Measurements from ENCODE around the gene PRKN. TPM values are rescaled to one million over a fixed set of nuclear protein-coding genes. Genes with fewer than 3 reads are reported as not detected.

Gene PRKN
- polyA plus RNA-seq, 1 donor from 2014 or later, result 1.2 TPM

DNA sequence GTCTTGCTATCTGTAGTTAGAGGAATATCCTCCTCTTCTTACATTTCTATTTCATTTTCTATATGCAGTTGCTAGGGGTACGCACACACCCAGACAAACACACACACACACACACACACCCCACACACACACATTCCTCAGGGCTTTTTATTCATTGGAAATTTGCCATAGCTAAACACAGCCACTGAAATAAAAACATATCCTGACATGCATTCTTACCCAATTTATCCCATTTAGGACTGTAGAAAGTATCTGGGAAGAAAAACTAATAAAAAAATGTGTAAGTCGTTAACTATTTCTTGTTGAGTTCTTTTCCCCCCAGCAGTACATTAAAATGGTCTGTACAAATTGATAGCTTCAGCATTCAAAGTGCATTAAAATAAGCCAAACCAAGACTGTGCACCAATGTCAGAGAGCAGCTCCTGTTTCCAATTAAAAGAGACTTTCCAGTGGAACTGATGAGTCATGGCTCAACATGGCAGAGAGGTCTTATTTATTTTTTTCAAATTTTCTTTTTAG lies 1095.8 kb downstream of the PRKN start:
- H3F3A ChIP-seq (ENCODE audit: insufficient read depth, low read length, poor library complexity, severe bottlenecking), result no peaks in the 10 kb centered on the region
- no peaks in the 10 kb centered on the region for H3K9me2 ChIP-seq (ENCODE audit: insufficient read depth, low read length)
- no peak overlapping the region for H3K9ac ChIP-seq (ENCODE audit: low read length)
- no peaks in the 10 kb centered on the region for H4K20me1 ChIP-seq (ENCODE audit: insufficient read depth)
- no peak overlapping the region for H2AFZ ChIP-seq (ENCODE audit: low read depth, low read length)
- no peak overlapping the region for H3K27ac ChIP-seq (ENCODE audit: low read length)
- H3K9me3 ChIP-seq (ENCODE audit: low read length), result no peaks in the 10 kb centered on the region
- no peaks in the 10 kb centered on the region for H3K79me2 ChIP-seq (replicated peaks; ENCODE audit: insufficient read depth, low read length)
- no peak overlapping the region for H3K4me3 ChIP-seq (ENCODE audit: low read length)
- H3K27me3 ChIP-seq (ENCODE audit: insufficient read depth, low read depth, low read length), result no peaks in the 10 kb centered on the region
- TF ChIP-seq EP300 (conservative IDR thresholded peaks at IDR 0.05; ENCODE audit: poor library complexity, severe bottlenecking) (no peak), TAF1 (IDR thresholded peaks at IDR 0.05; ENCODE audit: low read depth) (no peak), POLR2AphosphoS5 (IDR thresholded peaks at IDR 0.05) (no peak), REST (IDR thresholded peaks at IDR 0.05; ENCODE audit: borderline replicate concordance) (no peak), MXI1 (conservative IDR thresholded peaks at IDR 0.05; ENCODE audit: poor library complexity, severe bottlenecking) (no peak), RAD21 (conservative IDR thresholded peaks at IDR 0.05) (no peak), EZH2 (IDR thresholded peaks at IDR 0.05; ENCODE audit: borderline replicate concordance, insufficient read depth, low read length, poor library complexity, severe bottlenecking) (no peak), SMC3 (conservative IDR thresholded peaks at IDR 0.05; ENCODE audit: poor library complexity) (no peak)
- TF ChIP-seq, protein P1, sequence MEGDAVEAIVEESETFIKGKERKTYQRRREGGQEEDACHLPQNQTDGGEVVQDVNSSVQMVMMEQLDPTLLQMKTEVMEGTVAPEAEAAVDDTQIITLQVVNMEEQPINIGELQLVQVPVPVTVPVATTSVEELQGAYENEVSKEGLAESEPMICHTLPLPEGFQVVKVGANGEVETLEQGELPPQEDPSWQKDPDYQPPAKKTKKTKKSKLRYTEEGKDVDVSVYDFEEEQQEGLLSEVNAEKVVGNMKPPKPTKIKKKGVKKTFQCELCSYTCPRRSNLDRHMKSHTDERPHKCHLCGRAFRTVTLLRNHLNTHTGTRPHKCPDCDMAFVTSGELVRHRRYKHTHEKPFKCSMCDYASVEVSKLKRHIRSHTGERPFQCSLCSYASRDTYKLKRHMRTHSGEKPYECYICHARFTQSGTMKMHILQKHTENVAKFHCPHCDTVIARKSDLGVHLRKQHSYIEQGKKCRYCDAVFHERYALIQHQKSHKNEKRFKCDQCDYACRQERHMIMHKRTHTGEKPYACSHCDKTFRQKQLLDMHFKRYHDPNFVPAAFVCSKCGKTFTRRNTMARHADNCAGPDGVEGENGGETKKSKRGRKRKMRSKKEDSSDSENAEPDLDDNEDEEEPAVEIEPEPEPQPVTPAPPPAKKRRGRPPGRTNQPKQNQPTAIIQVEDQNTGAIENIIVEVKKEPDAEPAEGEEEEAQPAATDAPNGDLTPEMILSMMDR (IDR thresholded peaks at IDR 0.05; ENCODE audit: poor library complexity, severe bottlenecking), result no peak
- H3K36me3 ChIP-seq (ENCODE audit: insufficient read depth, low read length), result no peaks in the 10 kb centered on the region
- no peak overlapping the region for H3K4me2 ChIP-seq (ENCODE audit: low read length)

DNA sequence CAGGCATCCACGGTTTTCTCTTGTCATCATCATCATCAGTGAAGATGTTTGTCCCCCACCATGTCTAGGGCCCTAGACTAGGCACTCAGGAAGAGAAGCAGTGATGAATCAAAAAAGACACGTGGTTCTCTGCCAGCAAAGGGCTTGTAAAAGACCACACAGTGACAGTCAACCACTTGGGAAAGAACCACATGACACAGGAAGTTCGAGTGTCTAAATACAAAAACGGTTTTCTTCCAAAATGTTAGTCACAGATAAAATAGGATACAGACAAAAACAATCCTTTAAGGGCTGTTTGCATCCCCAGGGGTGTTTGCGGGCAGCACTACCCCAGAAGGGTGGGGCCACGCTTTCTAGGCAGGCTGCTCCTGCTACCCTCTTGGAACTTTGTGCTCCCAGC lies 1096.9 kb downstream of the PRKN start:
- H4K20me1 ChIP-seq (ENCODE audit: insufficient read depth), result no peaks in the 10 kb centered on the region
- H3K9ac ChIP-seq (ENCODE audit: low read length), result no peak overlapping the region
- no peaks in the 10 kb centered on the region for H3K9me3 ChIP-seq (ENCODE audit: low read length)
- H3K4me3 ChIP-seq (ENCODE audit: low read length), result no peak overlapping the region
- no peak overlapping the region for H3K27ac ChIP-seq (ENCODE audit: low read length)
- H3K9me2 ChIP-seq (ENCODE audit: insufficient read depth, low read length), result no peaks in the 10 kb centered on the region
- no peaks in the 10 kb centered on the region for H3K27me3 ChIP-seq (ENCODE audit: insufficient read depth, low read depth, low read length)
- H3K4me2 ChIP-seq (ENCODE audit: low read length), result no peak overlapping the region
- no peaks in the 10 kb centered on the region for H3F3A ChIP-seq (ENCODE audit: insufficient read depth, low read length, poor library complexity, severe bottlenecking)
- TF ChIP-seq TAF1 (IDR thresholded peaks at IDR 0.05; ENCODE audit: low read depth) (no peak), REST (IDR thresholded peaks at IDR 0.05; ENCODE audit: borderline replicate concordance) (no peak), EP300 (conservative IDR thresholded peaks at IDR 0.05; ENCODE audit: poor library complexity, severe bottlenecking) (no peak), POLR2AphosphoS5 (IDR thresholded peaks at IDR 0.05) (no peak), EZH2 (IDR thresholded peaks at IDR 0.05; ENCODE audit: borderline replicate concordance, insufficient read depth, low read length, poor library complexity, severe bottlenecking) (no peak), MXI1 (conservative IDR thresholded peaks at IDR 0.05; ENCODE audit: poor library complexity, severe bottlenecking) (no peak), SMC3 (conservative IDR thresholded peaks at IDR 0.05; ENCODE audit: poor library complexity) (no peak), RAD21 (conservative IDR thresholded peaks at IDR 0.05) (no peak)
- TF ChIP-seq, protein P1 (IDR thresholded peaks at IDR 0.05; ENCODE audit: poor library complexity, severe bottlenecking), result no peak
- H2AFZ ChIP-seq (ENCODE audit: low read depth, low read length), result no peak overlapping the region
- H3K36me3 ChIP-seq (ENCODE audit: insufficient read depth, low read length), result no peaks in the 10 kb centered on the region
- H3K79me2 ChIP-seq (replicated peaks; ENCODE audit: insufficient read depth, low read length), result no peaks in the 10 kb centered on the region

Data from neural cell (in vitro differentiated cells).